ENCODE data around the gene HYAL3.

HYAL3 gene

GRCh38 chr3:50297896-50298725 is 1.1 kb downstream of the HYAL3 start:
- DNase-seq (ENCODE audit: extremely low spot score) = no peak
- no peak for TF ChIP-seq CTCF (IDR thresholded peaks at IDR 0.05; ENCODE audit: control extremely low read depth, extremely low read depth, low read depth, missing control alignments)
- POLR2A ChIA-PET = interaction anchor here (2.2 kb wide), 1 partner anchor 39 kb away, joined by 13 read pairs; no protein-coding TSS in a partner anchor
- CTCF ChIA-PET = interaction anchor here (0.9 to 3.5 kb wide), 12 partner anchors 9 to 70 kb away, joined by 3 to 23 read pairs (median 4); no protein-coding TSS in a partner anchor

- ChIA-PET CTCF (interaction anchor here (0.7 to 3.5 kb wide), 4 partner anchors 18 to 34 kb away, joined by 3 to 23 read pairs (median 3); no protein-coding TSS in a partner anchor), POLR2A (no interaction called here)
- no peak for TF ChIP-seq CTCF (IDR thresholded peaks at IDR 0.05; ENCODE audit: control extremely low read depth, extremely low read depth, low read depth, missing control alignments)
- no peak for DNase-seq (ENCODE audit: extremely low spot score)
Observed at GRCh38 chr3:50297384-50297775, 1.8 kb downstream of the HYAL3 start.

- TF ChIP-seq CTCF (IDR thresholded peaks at IDR 0.05; ENCODE audit: control extremely low read depth, extremely low read depth, low read depth, missing control alignments) = no peak
- no peak for DNase-seq (ENCODE audit: extremely low spot score)
- POLR2A ChIA-PET = no interaction called here
- CTCF ChIA-PET = interaction anchor here (0.7 to 3.5 kb wide), 3 partner anchors 22 to 34 kb away, joined by 3 to 23 read pairs (median 3); no protein-coding TSS in a partner anchor
Observed at GRCh38 chr3:50296721-50297383, 2.4 kb downstream of the HYAL3 start.

GRCh38 chr3:50295553-50296431 is 3.4 kb downstream of the HYAL3 start:
- TF ChIP-seq CTCF (IDR thresholded peaks at IDR 0.05; ENCODE audit: control extremely low read depth, extremely low read depth, low read depth, missing control alignments) = no peak
- DNase-seq (ENCODE audit: extremely low spot score) = no peak
- CTCF ChIA-PET = interaction anchor here (0.9 to 2.3 kb wide), 5 partner anchors 10 to 36 kb away, joined by 3 to 8 read pairs (median 3); no protein-coding TSS in a partner anchor
- POLR2A ChIA-PET = no interaction called here

- TF ChIP-seq CTCF (IDR thresholded peaks at IDR 0.05; ENCODE audit: control extremely low read depth, extremely low read depth, low read depth, missing control alignments) = no peak
- ChIA-PET CTCF (interaction anchor here (1.2 to 2.3 kb wide), 4 partner anchors 11 to 35 kb away, joined by 3 to 8 read pairs (median 4); no protein-coding TSS in a partner anchor), POLR2A (no interaction called here)
- no peak for DNase-seq (ENCODE audit: extremely low spot score)
Observed at GRCh38 chr3:50294492-50295403, 4.5 kb downstream of the HYAL3 start.

All from GM10248 (cell line).